Epithelial cell of proximal tubule (primary cell): Measurements from ENCODE around the gene NFYC. TPM values are rescaled to one million over a fixed set of nuclear protein-coding genes. Genes with fewer than 3 reads are reported as not detected.

Experiments used
- DNase-seq: peaks from one replicate; pipeline ENCODE4 v3.0.0-alpha.2; 2011; ENCODE audit warnings: low read depth
- H3K4me3 ChIP-seq: 2 replicates; pipeline ENCODE4 v1.5.1; 2011; ENCODE audit warnings: low read depth, mild to moderate bottlenecking, low read length
- total RNA-seq: library from RNA; depleted of rRNA; stranded (reverse); fragments of >200 nt; gene quantifications from 2 replicates; pipeline ENCODE4 v1.2.3, GENCODE V29; 2015
- TF ChIP-seq, protein P1 (sequence below): conservative IDR thresholded peaks from 2 replicates; pipeline ENCODE4 v1.5.1; 2012; ENCODE audit warnings: low read depth, mild to moderate bottlenecking, low read length

NFYC gene
- total RNA-seq, 1 donor from 2014 or later: 50.5 TPM

DNA sequence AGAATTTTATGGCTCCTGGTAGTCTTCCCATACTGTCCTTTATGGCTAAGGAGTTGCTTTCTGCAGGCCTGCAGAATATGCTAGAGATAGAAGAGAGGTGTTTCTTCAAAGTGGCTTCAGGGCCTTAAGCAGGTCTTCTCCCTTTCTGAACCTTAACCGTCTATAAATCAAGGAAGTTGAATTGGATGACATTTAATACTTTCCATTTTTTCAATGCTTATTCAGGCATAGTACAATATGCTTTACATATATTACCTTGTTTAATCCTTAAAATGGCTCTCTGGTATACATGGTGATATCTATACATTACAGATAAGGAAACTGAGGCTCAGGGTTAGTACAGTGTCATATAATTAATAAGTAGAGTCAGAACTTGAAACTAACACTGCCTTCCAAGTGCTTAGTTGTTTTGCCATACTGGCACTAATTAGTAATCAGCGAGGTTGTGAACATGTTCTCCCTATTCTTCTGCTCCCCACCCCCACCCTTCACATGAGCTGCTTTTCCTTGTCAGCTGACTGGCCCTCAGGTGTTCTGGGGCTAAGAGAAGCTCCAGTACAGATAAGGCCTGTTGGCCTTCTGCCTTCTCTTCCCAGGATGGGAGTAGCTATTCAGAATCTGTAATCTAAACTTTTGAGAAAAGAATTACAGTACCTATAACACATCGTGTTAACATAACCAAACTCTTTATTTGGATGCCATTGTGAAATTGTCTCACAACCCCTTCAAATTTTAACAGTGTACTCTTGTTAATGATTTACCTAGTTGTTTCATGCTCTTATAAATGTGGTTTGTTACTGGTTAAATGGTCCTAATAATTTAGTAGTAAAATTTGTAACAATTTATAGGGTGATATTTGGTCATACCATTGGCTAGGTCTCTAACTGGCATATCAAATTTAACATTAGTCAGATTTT is 13.6 kb downstream of the NFYC start:
- TF ChIP-seq, protein P1, sequence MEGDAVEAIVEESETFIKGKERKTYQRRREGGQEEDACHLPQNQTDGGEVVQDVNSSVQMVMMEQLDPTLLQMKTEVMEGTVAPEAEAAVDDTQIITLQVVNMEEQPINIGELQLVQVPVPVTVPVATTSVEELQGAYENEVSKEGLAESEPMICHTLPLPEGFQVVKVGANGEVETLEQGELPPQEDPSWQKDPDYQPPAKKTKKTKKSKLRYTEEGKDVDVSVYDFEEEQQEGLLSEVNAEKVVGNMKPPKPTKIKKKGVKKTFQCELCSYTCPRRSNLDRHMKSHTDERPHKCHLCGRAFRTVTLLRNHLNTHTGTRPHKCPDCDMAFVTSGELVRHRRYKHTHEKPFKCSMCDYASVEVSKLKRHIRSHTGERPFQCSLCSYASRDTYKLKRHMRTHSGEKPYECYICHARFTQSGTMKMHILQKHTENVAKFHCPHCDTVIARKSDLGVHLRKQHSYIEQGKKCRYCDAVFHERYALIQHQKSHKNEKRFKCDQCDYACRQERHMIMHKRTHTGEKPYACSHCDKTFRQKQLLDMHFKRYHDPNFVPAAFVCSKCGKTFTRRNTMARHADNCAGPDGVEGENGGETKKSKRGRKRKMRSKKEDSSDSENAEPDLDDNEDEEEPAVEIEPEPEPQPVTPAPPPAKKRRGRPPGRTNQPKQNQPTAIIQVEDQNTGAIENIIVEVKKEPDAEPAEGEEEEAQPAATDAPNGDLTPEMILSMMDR: no peak
- DNase-seq: no peak
- H3K4me3 ChIP-seq: no peak overlapping the region

DNA sequence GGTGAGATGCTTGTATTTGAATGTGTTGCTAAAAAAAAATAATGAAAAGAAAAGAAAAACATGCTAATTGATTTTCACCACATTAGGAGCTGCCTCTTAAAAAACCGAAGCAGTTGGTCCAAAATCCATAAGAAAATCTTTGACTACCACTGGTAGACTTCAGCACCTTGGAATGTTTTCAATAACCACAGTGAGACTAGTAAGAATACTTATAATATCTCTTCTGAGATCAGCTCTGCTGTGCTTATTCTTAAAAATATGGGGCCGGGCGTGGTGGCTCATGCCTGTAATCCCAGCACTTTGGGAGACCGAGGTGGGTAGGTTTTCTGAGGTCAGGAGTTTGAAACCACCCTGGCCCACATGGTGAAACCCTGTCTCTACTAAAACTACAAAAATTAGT is 15.1 kb downstream of the NFYC start:
- TF ChIP-seq, protein P1: no peak
- no peak for DNase-seq
- H3K4me3 ChIP-seq: no peak overlapping the region

DNA sequence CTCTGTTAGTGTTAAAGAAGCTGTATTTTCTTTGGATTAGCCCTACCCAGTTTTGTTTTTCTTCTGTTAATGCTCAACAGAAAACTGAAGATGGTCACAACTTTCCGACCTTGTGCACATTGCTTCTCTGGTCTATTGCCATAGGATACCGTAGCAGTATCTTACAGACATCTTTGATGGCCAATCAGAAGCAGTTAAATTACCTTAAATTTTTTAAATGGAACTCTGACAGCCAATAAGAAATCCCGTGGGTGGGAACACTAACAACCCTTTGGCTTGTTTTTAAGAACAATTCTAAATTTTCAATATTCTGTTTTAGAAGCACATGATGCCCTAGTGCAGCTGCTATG is 17.2 kb downstream of the NFYC start:
- DNase-seq: peak; percentile 88
- TF ChIP-seq, protein P1: no peak

DNA sequence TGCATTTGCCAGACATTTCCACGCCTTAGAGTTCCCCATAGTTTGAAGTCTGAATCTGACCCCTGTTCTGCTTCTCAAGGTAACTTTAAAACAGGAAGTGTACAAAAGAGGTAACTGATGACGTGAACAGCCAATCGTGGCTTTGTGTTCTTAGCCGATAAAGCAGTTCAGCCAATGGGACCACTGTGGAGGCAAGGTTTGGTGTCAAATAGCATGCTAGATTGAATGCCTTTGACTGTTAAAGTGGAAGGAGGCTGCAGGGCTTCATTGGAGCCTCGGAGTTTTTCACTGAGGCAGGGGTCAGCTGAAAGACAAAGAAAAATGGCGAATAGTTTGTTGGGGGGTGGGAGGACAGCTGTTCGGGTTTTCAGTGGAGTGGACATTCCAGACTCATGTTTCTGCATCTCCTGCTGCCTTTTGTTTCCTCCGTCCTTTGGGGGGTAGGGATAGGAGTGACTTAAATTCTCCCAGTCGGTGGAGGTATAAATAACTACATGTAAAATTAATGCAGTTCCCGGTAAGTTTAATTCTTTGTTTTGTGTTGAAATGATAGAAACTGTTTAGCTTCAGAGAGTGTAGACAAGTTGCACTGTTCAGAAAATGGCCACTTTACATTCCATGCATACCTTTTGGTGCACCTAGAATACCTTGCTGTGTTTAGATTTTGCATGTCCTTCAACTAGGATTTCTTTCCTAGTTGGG is 17.7 kb downstream of the NFYC start:
- TF ChIP-seq, protein P1: no peak
- H3K4me3 ChIP-seq: peak overlapping the region; percentile 88
- DNase-seq: peak; percentile 96

More for the DNA sequence above, 17.2 kb downstream of the NFYC start:
- H3K4me3 ChIP-seq: peak overlapping the region; percentile 88

DNA sequence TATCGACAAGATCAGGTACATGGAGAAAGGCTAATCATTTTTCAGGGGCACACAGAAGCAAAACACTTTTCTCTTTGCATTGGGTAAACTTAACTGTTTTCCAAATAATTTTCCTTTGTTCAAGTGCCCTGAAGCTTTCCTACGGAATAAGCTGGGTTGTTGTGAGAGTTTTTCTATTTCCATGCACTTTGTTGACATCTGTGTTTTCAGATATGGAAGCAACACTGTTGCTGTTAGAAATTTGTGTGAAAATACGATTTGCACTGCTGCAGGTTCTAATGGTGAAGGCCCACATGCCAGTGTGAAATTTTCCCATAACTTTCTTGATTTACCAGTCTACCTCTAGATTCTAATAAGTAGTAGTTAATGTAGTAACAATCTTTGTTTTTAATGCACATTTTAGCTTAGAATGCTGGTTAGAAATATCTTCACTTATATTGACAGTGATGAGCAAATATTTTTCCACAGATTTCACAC is 18.3 kb downstream of the NFYC start:
- H3K4me3 ChIP-seq: peak overlapping the region; percentile 88
- TF ChIP-seq, protein P1: no peak
- no peak for DNase-seq

DNA sequence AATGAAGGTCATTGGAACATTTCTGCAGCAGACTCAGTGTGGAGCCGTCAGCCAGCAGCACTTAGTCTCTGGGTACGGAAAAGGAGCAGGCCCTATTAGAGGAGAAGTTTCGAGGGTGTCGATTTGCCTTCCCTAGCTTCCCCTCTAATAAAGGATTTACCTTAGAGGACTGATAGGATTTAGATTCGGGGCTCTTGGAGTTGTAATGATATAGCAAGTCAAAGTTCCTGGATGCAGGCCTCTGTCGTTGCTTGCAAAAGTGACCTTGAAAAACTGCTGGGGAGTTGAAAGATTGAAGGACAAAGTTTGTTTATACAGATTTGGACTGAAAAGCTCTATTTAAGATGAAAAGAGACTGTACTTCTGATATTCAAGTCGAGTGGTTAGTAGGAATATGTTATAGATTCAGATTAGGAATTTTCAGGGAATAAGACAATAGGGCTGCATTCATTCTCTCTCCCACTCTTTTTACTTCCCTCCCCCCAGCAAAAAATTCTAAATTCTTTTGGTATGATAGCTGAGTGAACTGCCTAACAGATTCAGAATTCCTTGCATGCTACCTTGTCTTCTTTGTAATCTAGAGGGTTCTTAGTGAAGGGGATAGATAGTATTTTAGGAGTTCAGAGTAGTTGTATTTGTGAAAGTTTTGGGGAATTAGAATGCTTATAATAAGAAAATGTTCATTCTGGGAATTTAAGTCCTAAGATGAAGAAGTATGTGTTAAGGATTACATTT is 19.2 kb downstream of the NFYC start:
- TF ChIP-seq, protein P1: no peak

More for the DNA sequence above, 19.2 kb downstream of the NFYC start:
- no peak for DNase-seq
- H3K4me3 ChIP-seq: peak overlapping the region; percentile 88
